ENCODE measurements around the gene DGKZ.

The DGKZ gene

DNA sequence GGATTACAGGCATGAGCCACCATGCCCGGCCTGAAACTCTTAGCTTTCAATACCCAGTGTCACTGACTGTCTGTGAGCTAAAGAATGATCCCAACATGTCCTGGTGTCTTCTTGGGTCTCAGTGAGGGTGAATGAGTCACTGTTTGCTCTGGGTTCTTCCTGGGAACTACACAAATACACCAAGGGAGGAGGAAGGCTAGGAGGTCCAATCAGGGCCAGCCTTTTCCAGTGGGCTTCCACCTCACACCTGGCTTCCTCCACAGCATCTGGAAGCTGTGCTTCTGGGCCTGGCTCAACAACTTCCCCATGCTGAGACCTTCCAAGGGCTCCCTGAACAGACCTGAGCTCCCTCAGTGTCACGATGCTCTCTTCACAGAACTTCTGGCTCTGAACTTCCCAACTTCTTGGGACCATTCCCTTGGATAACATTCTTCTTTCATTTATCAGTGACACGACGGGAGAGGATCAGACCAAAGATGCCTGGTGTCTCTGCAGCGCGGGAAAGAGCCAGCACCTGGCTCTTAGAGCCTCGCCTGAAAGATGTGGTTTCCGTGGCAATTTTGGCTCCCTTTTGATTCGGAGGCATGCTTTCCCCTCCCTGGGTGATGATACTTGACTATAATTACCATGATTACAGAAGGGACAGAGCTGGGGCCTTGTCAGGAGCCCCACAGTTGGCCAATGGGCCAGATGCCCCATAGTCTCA lies 66.7 kb downstream of the DGKZ start:
- TF ChIP-seq, protein P1, sequence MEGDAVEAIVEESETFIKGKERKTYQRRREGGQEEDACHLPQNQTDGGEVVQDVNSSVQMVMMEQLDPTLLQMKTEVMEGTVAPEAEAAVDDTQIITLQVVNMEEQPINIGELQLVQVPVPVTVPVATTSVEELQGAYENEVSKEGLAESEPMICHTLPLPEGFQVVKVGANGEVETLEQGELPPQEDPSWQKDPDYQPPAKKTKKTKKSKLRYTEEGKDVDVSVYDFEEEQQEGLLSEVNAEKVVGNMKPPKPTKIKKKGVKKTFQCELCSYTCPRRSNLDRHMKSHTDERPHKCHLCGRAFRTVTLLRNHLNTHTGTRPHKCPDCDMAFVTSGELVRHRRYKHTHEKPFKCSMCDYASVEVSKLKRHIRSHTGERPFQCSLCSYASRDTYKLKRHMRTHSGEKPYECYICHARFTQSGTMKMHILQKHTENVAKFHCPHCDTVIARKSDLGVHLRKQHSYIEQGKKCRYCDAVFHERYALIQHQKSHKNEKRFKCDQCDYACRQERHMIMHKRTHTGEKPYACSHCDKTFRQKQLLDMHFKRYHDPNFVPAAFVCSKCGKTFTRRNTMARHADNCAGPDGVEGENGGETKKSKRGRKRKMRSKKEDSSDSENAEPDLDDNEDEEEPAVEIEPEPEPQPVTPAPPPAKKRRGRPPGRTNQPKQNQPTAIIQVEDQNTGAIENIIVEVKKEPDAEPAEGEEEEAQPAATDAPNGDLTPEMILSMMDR (IDR thresholded peaks at IDR 0.05) = no peak

DNA sequence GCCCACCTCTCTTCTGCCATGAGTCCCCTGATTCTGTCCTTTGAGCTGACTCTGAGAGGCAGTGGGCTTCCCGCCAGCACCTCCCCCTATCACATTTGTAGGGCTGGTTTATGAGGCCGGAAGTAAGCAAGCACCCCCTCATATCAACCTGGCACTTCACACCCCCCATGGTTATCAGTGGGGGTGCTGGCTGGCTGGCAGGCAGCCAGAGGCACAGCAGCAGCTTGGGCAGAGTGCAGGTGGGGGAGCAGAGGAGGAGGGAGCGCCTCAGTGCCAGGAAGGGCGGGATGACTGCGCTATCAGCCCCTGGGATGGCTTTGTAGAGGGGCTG lies 67.2 kb downstream of the DGKZ start:
- TF ChIP-seq, protein P1 (IDR thresholded peaks at IDR 0.05) = no peak

DNA sequence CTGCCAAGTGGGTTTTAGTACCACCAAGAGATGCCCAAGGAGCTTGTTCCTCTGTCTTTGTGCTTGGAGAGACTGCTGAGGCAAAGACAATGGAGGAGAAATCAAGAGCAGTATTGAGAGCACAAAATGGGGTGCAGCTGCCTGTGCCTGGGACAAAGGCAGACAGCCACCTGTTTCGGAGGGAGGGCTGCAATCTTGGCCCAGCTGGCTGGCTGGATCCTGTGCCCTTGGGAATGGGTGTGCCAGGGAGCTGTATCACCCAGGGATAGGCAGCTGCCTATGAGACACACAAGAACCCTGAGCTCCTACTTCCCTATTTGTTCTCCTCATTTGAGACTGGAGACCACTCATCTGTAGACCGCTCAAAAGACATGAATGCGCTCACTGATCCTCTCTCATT lies 67.6 kb downstream of the DGKZ start:
- TF ChIP-seq, protein P1 (IDR thresholded peaks at IDR 0.05) = no peak

DNA sequence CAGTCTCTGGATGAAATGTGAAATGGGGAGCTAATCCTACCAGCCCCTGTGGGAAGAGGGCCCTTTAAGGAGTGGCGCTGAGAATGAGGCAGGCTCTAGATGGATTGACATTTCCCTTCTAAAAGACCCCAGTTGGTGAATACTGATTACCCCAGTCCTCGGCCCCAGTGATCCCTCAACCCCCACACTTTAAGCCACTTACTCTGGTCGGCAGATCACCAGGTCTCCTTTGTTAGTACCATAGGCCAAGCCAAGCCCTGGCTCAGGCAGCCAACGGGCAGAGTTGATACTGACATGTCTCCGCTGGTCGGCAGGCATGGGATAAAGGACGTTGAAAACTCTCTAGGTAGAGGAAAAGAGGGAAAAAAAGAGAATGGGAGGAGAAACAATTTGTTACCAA lies 70.4 kb downstream of the DGKZ start:
- TF ChIP-seq, protein P1 (IDR thresholded peaks at IDR 0.05) = no peak

DNA sequence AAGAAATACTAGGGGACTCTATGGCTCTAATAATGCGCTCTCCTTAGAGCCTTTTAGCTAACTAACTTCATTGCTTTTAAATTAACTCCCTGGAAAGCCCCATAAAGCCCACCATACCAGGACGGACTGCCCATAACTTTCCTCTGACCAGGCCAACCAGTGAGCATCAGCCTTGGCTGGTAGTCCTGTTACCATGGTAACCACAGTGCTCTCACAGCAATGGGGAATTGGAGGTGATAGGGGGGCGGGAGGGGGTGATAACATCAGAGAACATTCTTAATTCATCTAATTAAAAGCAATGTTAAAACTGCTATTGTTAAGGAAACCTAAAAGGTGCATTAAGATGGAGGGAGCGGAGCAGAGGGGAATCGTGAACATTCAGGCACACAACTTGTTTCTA lies 71.5 kb downstream of the DGKZ start:
- TF ChIP-seq, protein P1 (IDR thresholded peaks at IDR 0.05) = no peak

DNA sequence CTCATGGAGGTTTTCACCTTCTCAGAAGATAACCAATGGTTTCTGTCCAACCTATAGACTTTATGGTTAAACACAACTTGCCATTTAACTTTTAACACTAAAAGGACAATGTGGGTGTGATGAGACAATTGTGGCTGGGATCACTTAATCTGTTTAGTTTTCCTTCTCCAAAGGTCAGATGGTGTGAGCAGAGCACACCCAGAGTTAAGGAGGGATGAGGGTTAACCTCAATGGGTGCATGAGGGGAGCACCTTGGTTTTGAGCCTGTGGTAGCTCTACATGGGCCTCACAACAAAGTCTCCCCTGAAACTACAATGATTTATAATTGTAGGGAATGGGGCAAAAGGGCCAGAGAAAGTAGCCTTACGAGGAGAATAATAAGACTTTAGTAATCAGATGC lies 73.2 kb downstream of the DGKZ start:
- TF ChIP-seq, protein P1 (IDR thresholded peaks at IDR 0.05) = no peak

DNA sequence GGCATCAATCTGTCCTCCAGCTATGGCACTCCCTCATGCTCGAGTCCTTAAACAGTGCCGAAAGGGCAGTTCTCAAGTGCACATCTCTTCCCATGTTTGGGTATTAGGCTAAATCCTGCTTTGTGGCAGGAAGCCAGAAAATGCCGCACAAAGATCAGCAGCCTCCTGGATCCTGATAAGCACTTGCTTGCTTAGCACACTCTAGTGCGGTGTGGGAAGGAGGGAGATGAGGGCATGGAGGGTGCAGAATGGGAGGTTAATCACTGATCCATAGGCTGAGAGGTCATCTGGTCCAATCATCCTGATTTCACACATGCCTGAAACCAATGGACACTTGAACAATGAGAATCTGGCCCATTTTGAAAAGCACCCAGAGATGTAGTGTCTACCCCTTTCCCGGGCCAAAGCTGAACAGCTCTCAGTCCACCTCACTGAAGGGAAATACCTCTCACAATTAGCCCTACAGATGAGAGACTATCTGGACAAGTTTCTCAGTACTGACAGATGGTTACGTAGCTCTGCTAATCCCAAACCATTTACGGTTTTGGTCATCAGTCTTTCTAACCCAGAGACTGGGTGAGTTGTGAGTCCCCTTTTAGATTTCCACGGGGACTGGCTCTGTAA lies 74.1 kb downstream of the DGKZ start:
- TF ChIP-seq, protein P1 (IDR thresholded peaks at IDR 0.05) = no peak

Data from LNCAP (cell line).